C4-2B (cell line): ENCODE measurements around the gene MAGI2.

ENCODE experiments used
- CTCF ChIP-seq: fragments of 450-650 bp; conservative IDR thresholded peaks from 2 replicates; pipeline ENCODE4 v1.5.1; 2017; ENCODE audit warnings: mild to moderate bottlenecking
- ZFX ChIP-seq: fragments of 450-650 bp; IDR thresholded peaks from 2 replicates; pipeline ENCODE4 v1.6.1; 2017

GRCh38 chr7:79217468-79217867, 236.0 kb downstream of the MAGI2 start:
- TF ChIP-seq CTCF (no peak), ZFX (no peak)
